GM12878 (cell line): ENCODE measurements around the gene FNDC4. TPM values are rescaled to one million over a fixed set of nuclear protein-coding genes. Genes with fewer than 3 reads are reported as not detected.

Source experiments
- ATAC-seq: fragments of 200-7000 bp; cut with Tn5 transposase; 3 replicates; pipeline ENCODE4 v1.9.1; 2020; ENCODE audit warnings: mild to moderate bottlenecking, moderate library complexity
- BruUV-seq: library from RNA; stranded (reverse); fragments of 400-500 nt; replicated peaks from 2 replicates; lab custom pipeline; 2021; lab: Mats Ljungman, UMichigan
- CTCF ChIA-PET: fragments of 300-600 bp; sonication (Branson Sonifier 250); formaldehyde crosslinking; extraction: SDS; loops from one replicate; lab custom pipeline; 2021; ENCODE audit warnings: inconsistent platforms; lab: Yijun Ruan, JAX
- POLR2A ChIA-PET: fragments of 350-600 bp; formaldehyde crosslinking; extraction: SDS; loops from one replicate; lab custom pipeline; 2021; ENCODE audit warnings: inconsistent platforms; lab: Charles Lee
- RAD21 ChIA-PET: fragments of 300-600 bp; sonication (Branson Sonifier 250); formaldehyde crosslinking; loops from one replicate; lab custom pipeline; 2023; ENCODE audit warnings: antibody characterized with exemption; ENCODE audit not compliant: unreplicated experiment; lab: Charles Lee
- SMC1A ChIA-PET: fragments of 300-600 bp; sonication (Branson Sonifier 250); formaldehyde crosslinking; loops from one replicate; lab custom pipeline; 2023; ENCODE audit not compliant: unreplicated experiment, uncharacterized antibody; lab: Charles Lee
- DNase-seq: peaks from one replicate; pipeline ENCODE4 v3.0.0-alpha.2; 2011; ENCODE audit warnings: low read depth, low spot score
- FAIRE-seq: peaks from 3 replicates; lab custom pipeline; 2011; peaks lifted over from hg19 to GRCh38; lab: Jason Lieb, UNC
- H2AFZ ChIP-seq: 2 replicates; pipeline ENCODE4 v1.6.0; 2011; ENCODE audit warnings: low read depth, low read length, control low read depth; ENCODE audit not compliant: control insufficient read depth
- H3K27ac ChIP-seq: 2 replicates; pipeline ENCODE4 v1.5.1; 2011; ENCODE audit warnings: control low read depth; ENCODE audit not compliant: control insufficient read depth, insufficient read depth
- H3K27me3 ChIP-seq, 2 experiments: replicated peaks in 1 of 2; 2 replicates each; pipeline versions ENCODE4 v1.6.0 to v1.6.1; 2011; ENCODE audit warnings: low read length in 1 of 2; ENCODE audit not compliant: control insufficient read depth in 2 of 2, insufficient read depth in 2 of 2
- H3K36me3 ChIP-seq, 2 experiments: 2 replicates each; pipeline ENCODE4 v1.5.1; 2011; ENCODE audit warnings: low read length in 1 of 2; ENCODE audit not compliant: control insufficient read depth in 2 of 2, insufficient read depth in 2 of 2
- H3K4me1 ChIP-seq: 2 replicates; pipeline ENCODE4 v1.6.1; 2011; ENCODE audit warnings: mild to moderate bottlenecking, low read length, moderate library complexity, mixed read lengths; ENCODE audit not compliant: control insufficient read depth, insufficient read depth
- H3K4me2 ChIP-seq: 2 replicates; pipeline ENCODE4 v1.6.0; 2011; ENCODE audit warnings: control low read depth; ENCODE audit not compliant: control insufficient read depth, insufficient read depth
- H3K4me3 ChIP-seq: fragments of 200-600 bp; sonication (generic); 2 replicates; pipeline ENCODE4 v1.5.1; 2016
- H3K79me2 ChIP-seq: 2 replicates; pipeline ENCODE4 v1.6.0; 2011; ENCODE audit warnings: low read length; ENCODE audit not compliant: control insufficient read depth, insufficient read depth
- H3K9ac ChIP-seq: 2 replicates; pipeline ENCODE4 v1.8.0; 2011; ENCODE audit warnings: low read length, control low read depth, mixed read lengths; ENCODE audit not compliant: control insufficient read depth, insufficient read depth
- H3K9me3 ChIP-seq: replicated peaks from 3 replicates; pipeline ENCODE4 v1.5.1; 2011; ENCODE audit warnings: mild to moderate bottlenecking, low read length; ENCODE audit not compliant: control insufficient read depth, insufficient read depth
- H4K20me1 ChIP-seq: 2 replicates; pipeline ENCODE4 v1.6.0; 2011; ENCODE audit not compliant: control insufficient read depth, insufficient read depth
- CREB1 ChIP-seq: IDR thresholded peaks from 2 replicates; pipeline ENCODE4 v1.6.1; 2012; ENCODE audit warnings: low read depth, mild to moderate bottlenecking, inconsistent platforms
- KAT2A ChIP-seq: conservative IDR thresholded peaks from 2 replicates; pipeline ENCODE4 v1.6.1; 2011; ENCODE audit warnings: low read depth, low read length; ENCODE audit not compliant: control insufficient read depth
- PAX5 ChIP-seq: IDR thresholded peaks from 2 replicates; pipeline ENCODE4 v1.6.1; 2011; ENCODE audit warnings: low read depth, low read length, borderline replicate concordance
- RBBP5 ChIP-seq: fragments of 200-600 bp; sonication (generic); conservative IDR thresholded peaks from 2 replicates; pipeline ENCODE4 v1.6.1; 2016
- RFX5 ChIP-seq: IDR thresholded peaks from 2 replicates; pipeline ENCODE4 v1.6.1; 2011; ENCODE audit warnings: low read depth, low read length, improper control_type of control experiment
- SIN3A ChIP-seq: IDR thresholded peaks from 2 replicates; pipeline ENCODE4 v1.6.1; 2012; ENCODE audit warnings: low read depth, low read length, improper control_type of control experiment
- WGBS: methylation state at CpG from one replicate; pipeline ENCODE4 v1.1.6; 2016; ENCODE audit warnings: low lambda C conversion rate; ENCODE audit not compliant: insufficient replicate concordance, insufficient coverage; ENCODE audit errors: missing lambda C conversion rate; 5-methylcytosine and 5-hydroxymethylcytosine counted together
- in situ Hi-C: fragments of 300-500 bp; cut with MboI; formaldehyde crosslinking; loops from 9 replicates; pipeline ENCODE4 v1.14.3; 2018; ENCODE audit warnings: mixed read lengths
- intact Hi-C: fragments of 100-400 bp; cut with micrococcal nuclease; formaldehyde crosslinking; loops from one replicate; pipeline ENCODE4 v1.14.2; 2022; ENCODE audit not compliant: unreplicated experiment
- polyA plus RNA-seq, 11 experiments: library from polyadenylated mRNA; depleted of rRNA in 4 of 11; unstranded in 6 of 11; stranded (reverse) in 5 of 11; fragments of >200 nt; fragmentation: Nextera tagmentation in 4 of 11; fragmentation: Illumina TruSeq in 1 of 11; extraction: Ambion mirVana in 4 of 11; extraction: Trizol in 1 of 11; gene quantifications; 1 replicate in 1 of 11; 2 replicates in 10 of 11; pipeline versions ENCODE4 v1.2.1 to v1.2.3, GENCODE V29; 2011 to 2016; ENCODE audit warnings: inconsistent platforms in 2 of 11, missing spikeins in 2 of 11, low read depth in 1 of 11
- total RNA-seq, 4 experiments: library from RNA; depleted of rRNA in 3 of 4; stranded (reverse); fragments of >200 nt in 3 of 4; fragmentation: Illumina TruSeq in 1 of 4; extraction: Trizol in 1 of 4; gene quantifications; 2 replicates each; pipeline versions ENCODE4 v1.2.1 to v1.2.3, GENCODE V29; 2013 to 2021
- TF ChIP-seq, protein P1 (sequence below): fragments of 450-650 bp; IDR thresholded peaks from 2 replicates; pipeline ENCODE4 v1.6.1; 2016; ENCODE audit warnings: mild to moderate bottlenecking, moderate library complexity, borderline replicate concordance

The FNDC4 gene
- total and polyA plus RNA-seq, 10 of the 15 experiments (the other 5 are each of a cell fraction or from before 2014, with no cell fraction given) = 0.21 TPM; not detected in 9

DNA sequence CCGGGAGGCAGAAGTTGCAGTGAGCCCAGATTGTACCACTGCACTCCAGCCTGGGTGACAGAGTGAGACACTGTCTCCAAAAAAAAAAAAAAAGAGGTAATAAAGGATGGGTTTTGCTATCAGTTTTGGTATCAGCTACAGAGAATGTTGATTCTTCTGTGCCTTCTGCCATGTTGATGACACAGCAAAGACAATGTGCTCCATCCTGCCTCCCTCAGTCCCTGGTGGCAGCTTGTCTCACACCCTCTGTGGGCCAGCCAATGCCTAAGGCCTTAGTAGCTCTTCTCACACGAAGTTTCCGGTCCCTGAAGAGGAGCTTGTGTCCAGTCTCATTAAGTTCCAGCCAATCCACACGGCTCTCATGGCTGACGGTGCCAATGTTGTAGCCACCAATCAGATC lies 23.0 kb downstream of the FNDC4 start (continued):
- TF ChIP-seq, protein P1, sequence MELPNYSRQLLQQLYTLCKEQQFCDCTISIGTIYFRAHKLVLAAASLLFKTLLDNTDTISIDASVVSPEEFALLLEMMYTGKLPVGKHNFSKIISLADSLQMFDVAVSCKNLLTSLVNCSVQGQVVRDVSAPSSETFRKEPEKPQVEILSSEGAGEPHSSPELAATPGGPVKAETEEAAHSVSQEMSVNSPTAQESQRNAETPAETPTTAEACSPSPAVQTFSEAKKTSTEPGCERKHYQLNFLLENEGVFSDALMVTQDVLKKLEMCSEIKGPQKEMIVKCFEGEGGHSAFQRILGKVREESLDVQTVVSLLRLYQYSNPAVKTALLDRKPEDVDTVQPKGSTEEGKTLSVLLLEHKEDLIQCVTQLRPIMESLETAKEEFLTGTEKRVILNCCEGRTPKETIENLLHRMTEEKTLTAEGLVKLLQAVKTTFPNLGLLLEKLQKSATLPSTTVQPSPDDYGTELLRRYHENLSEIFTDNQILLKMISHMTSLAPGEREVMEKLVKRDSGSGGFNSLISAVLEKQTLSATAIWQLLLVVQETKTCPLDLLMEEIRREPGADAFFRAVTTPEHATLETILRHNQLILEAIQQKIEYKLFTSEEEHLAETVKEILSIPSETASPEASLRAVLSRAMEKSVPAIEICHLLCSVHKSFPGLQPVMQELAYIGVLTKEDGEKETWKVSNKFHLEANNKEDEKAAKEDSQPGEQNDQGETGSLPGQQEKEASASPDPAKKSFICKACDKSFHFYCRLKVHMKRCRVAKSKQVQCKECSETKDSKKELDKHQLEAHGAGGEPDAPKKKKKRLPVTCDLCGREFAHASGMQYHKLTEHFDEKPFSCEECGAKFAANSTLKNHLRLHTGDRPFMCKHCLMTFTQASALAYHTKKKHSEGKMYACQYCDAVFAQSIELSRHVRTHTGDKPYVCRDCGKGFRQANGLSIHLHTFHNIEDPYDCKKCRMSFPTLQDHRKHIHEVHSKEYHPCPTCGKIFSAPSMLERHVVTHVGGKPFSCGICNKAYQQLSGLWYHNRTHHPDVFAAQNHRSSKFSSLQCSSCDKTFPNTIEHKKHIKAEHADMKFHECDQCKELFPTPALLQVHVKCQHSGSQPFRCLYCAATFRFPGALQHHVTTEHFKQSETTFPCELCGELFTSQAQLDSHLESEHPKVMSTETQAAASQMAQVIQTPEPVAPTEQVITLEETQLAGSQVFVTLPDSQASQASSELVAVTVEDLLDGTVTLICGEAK = no peak
- TF ChIP-seq PAX5 (no peak), RFX5 (no peak)

DNA sequence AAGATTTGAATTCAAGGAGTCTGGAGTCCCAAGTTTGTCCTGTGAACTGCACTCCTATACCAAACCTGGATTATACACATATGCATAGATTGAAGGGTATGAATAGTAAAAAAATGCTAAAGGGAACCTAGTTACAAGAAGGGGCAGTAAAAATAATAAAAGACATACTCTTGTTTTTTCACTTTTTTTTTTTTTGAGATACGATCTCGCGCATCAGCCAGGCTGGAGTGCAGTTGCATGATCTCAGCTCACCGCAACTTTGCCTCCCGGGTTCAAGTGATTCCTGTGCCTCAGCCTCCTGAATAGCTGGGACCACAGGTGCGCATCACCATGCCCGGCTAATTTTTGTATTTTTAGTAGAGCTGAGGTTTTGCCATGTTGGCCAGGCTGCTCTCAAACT lies 30.6 kb downstream of the FNDC4 start:
- BruUV-seq = no TSS peak
- H3K4me2 ChIP-seq = no peak overlapping the region
- H3K27ac ChIP-seq = no peak overlapping the region
- no peak overlapping the region for H3K9ac ChIP-seq
- no peaks in the 10 kb centered on the region for H3K36me3 ChIP-seq
- TF ChIP-seq KAT2A = no peak
- TF ChIP-seq SIN3A = no peak
- TF ChIP-seq RBBP5 = no peak
- TF ChIP-seq CREB1 = no peak
- no peaks in the 10 kb centered on the region for H3K79me2 ChIP-seq
- no peaks in the 10 kb centered on the region for H3K27me3 ChIP-seq
- ChIA-PET POLR2A (interaction anchor here (0.6 to 0.7 kb wide), 2 partner anchors 123 to 323 kb away, joined by 3 read pairs; no protein-coding TSS in a partner anchor), CTCF (no interaction called here), RAD21 (no interaction called here), SMC1A (no interaction called here)
- WGBS = 82% methylated on average over 7 of the region's 7 CpGs
- H4K20me1 ChIP-seq = no peaks in the 10 kb centered on the region
- intact Hi-C loops (no loop called here), in situ Hi-C loops (no loop called here)
- H3K4me3 ChIP-seq = no peak overlapping the region
- no peak for DNase-seq
- FAIRE-seq = no peak
- no peak for ATAC-seq
- no peaks in the 10 kb centered on the region for H3K9me3 ChIP-seq
- H3K4me1 ChIP-seq = no peaks in the 10 kb centered on the region
- H2AFZ ChIP-seq = no peak overlapping the region
